Thymus (tissue), 11 donors: ENCODE data around the gene TMCO4. TPM values are rescaled to one million over a fixed set of nuclear protein-coding genes. Genes with fewer than 3 reads are reported as not detected.

Source experiments
- DNase-seq, 9 donors: peaks; one replicate each; pipeline ENCODE4 v3.0.0-alpha.2; 2013; ENCODE audit warnings: low spot score in 9 of 9, low read depth in 6 of 9, missing footprints in 1 of 9
- H3K27ac ChIP-seq, 2 donors: one replicate each; pipeline ENCODE4 v1.5.1; 2013; ENCODE audit warnings: control low read depth in 1 of 2, low read depth in 1 of 2, low read length in 1 of 2, mild to moderate bottlenecking in 1 of 2, moderate library complexity in 1 of 2
- H3K27me3 ChIP-seq, 2 donors: one replicate each; pipeline ENCODE4 v1.5.1; 2013; ENCODE audit warnings: low read length in 1 of 2; ENCODE audit not compliant: control insufficient read depth in 2 of 2, insufficient read depth in 1 of 2
- H3K36me3 ChIP-seq, 2 donors: one replicate each; pipeline ENCODE4 v1.5.1; 2013; ENCODE audit warnings: low read length in 1 of 2, mild to moderate bottlenecking in 1 of 2, moderate library complexity in 1 of 2; ENCODE audit not compliant: control insufficient read depth in 2 of 2, insufficient read depth in 2 of 2
- H3K4me1 ChIP-seq, 2 donors: one replicate each; pipeline ENCODE4 v1.5.1; 2013; ENCODE audit warnings: low read length in 2 of 2; ENCODE audit not compliant: control insufficient read depth in 2 of 2, insufficient read depth in 2 of 2
- H3K4me3 ChIP-seq, 2 donors: one replicate each; pipeline ENCODE4 v1.5.1; 2013; ENCODE audit warnings: low read length in 2 of 2, control low read depth in 1 of 2, mild to moderate bottlenecking in 1 of 2
- H3K9me3 ChIP-seq, 2 donors: one replicate each; pipeline ENCODE4 v1.5.1; 2013; ENCODE audit warnings: low read length in 1 of 2, mild to moderate bottlenecking in 1 of 2; ENCODE audit not compliant: control insufficient read depth in 2 of 2, insufficient read depth in 1 of 2
- WGBS: extraction: QIAGEN DNeasy Blood & Tissue Kit; methylation state at CpG from one replicate; pipeline ENCODE4 v1.1.7; 2013; 5-methylcytosine and 5-hydroxymethylcytosine counted together
- polyA plus RNA-seq: library from polyadenylated mRNA; stranded (reverse); fragments of 200-250 nt; gene quantifications from one replicate; pipeline ENCODE4 v1.2.3, GENCODE V29; 2013
- total RNA-seq: library from RNA; stranded (reverse); fragments of 120-200 nt; gene quantifications from one replicate; pipeline ENCODE4 v1.2.4, GENCODE V29; 2013
- donor health status: healthy.

TMCO4 gene
- total and polyA plus RNA-seq, 2 donors, result 6.0 to 11.5 TPM

GRCh38 chr1:19670787-19671186 lies 128.9 kb downstream of the TMCO4 start:
- H3K36me3 ChIP-seq, result no peaks in the 10 kb centered on the region
- H3K27ac ChIP-seq, result no peak overlapping the region
- peaks cover 14 to 54% of the 10 kb centered on the region in 2 donors for H3K27me3 ChIP-seq
- no peak overlapping the region for H3K4me3 ChIP-seq
- no peaks in the 10 kb centered on the region for H3K9me3 ChIP-seq
- 87% methylated on average over 4 of the region's 4 CpGs for WGBS
- H3K4me1 ChIP-seq, result no peaks in the 10 kb centered on the region
- no peak for DNase-seq

DNA sequence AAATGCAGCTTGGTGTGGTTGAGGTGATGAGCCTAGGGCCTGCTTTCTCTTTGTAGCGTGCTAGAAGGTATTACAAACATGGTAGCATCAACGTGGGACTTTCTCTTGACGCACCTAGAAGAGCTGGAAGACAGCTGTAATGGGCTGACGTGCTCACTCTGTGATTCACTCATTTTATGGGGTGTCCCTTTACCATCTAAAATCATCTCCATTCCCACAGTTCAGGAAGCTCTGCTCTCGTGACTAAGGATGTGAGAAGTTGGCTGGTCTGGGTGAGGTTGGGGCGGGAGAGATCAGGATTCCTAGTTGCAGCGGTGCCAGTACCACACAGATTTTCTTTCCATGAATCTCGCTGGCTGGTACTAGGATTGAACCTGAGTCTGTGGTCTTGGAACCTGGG lies 130.8 kb downstream of the TMCO4 start:
- 87% methylated on average over 8 of the region's 8 CpGs for WGBS
- H3K4me3 ChIP-seq, result no peak overlapping the region
- no peaks in the 10 kb centered on the region for H3K4me1 ChIP-seq
- no peaks in the 10 kb centered on the region for H3K9me3 ChIP-seq
- no peak overlapping the region for H3K27ac ChIP-seq
- no peak for DNase-seq
- no peaks in the 10 kb centered on the region for H3K36me3 ChIP-seq
- H3K27me3 ChIP-seq, result peaks cover 33 to 70% of the 10 kb centered on the region in 2 donors

DNA sequence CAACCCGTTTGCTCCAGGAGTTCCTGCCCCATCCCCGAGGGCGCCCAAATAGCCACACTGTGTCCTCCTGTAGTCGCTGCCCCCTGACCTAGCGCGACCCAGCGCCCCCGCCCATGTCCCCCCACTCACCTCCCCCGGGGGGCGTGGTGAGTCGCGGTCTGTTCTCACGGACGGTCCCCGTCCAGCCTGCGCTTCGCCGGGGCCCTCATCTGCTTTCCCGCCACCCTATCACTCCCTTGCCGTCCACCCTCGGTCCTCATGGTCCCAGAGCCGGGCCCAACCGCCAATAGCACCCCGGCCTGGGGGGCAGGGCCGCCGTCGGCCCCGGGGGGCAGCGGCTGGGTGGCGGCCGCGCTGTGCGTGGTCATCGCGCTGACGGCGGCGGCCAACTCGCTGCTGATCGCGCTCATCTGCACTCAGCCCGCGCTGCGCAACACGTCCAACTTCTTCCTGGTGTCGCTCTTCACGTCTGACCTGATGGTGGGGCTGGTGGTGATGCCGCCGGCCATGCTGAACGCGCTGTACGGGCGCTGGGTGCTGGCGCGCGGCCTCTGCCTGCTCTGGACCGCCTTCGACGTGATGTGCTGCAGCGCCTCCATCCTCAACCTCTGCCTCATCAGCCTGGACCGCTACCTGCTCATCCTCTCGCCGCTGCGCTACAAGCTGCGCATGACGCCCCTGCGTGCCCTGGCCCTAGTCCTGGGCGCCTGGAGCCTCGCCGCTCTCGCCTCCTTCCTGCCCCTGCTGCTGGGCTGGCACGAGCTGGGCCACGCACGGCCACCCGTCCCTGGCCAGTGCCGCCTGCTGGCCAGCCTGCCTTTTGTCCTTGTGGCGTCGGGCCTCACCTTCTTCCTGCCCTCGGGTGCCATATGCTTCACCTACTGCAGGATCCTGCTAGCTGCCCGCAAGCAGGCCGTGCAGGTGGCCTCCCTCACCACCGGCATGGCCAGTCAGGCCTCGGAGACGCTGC lies 133.9 kb downstream of the TMCO4 start:
- 21% methylated on average over 84 of the region's 84 CpGs for WGBS
- DNase-seq, result no peak
- H3K27me3 ChIP-seq, result peaks cover 45 to 79% of the 10 kb centered on the region in 2 donors
- no peaks in the 10 kb centered on the region for H3K9me3 ChIP-seq
- no peak overlapping the region for H3K27ac ChIP-seq
- no peak overlapping the region for H3K4me3 ChIP-seq
- no peaks in the 10 kb centered on the region for H3K36me3 ChIP-seq
- H3K4me1 ChIP-seq, result no peaks in the 10 kb centered on the region

- peak overlapping the region in 1 of 2 donors; percentile 22 for H3K4me3 ChIP-seq
- 3% methylated on average over 23 of the region's 23 CpGs for WGBS
- H3K4me1 ChIP-seq, result no peaks in the 10 kb centered on the region
- H3K27ac ChIP-seq, result no peak overlapping the region
- peaks cover 45 to 85% of the 10 kb centered on the region in 2 donors for H3K27me3 ChIP-seq
- no peaks in the 10 kb centered on the region for H3K36me3 ChIP-seq
- H3K9me3 ChIP-seq, result no peaks in the 10 kb centered on the region
- no peak for DNase-seq
Observed at GRCh38 chr1:19665186-19665495, 134.6 kb downstream of the TMCO4 start.

GRCh38 chr1:19664453-19665185 lies 135.1 kb downstream of the TMCO4 start, which contains the start of gene HTR6:
HTR6 (plus strand) TSS chr1:19664875; CDS start chr1:19665754, 879 bp downstream.
- 4% methylated on average over 75 of the region's 80 CpGs for WGBS
- H3K4me1 ChIP-seq, result peaks cover 0 to 1% of the 10 kb centered on the region in 2 donors
- no peaks in the 10 kb centered on the region for H3K9me3 ChIP-seq
- no peak for DNase-seq
- peaks cover 45 to 84% of the 10 kb centered on the region in 2 donors for H3K27me3 ChIP-seq
- H3K4me3 ChIP-seq, result peak within 1 kb of the TSS in 1 of 2 donors; percentile 22
- no peak within 1 kb of the TSS for H3K27ac ChIP-seq
- H3K36me3 ChIP-seq, result no peaks in the 10 kb centered on the region

GRCh38 chr1:19662313-19662712 lies 137.4 kb downstream of the TMCO4 start:
- H3K4me3 ChIP-seq, result no peak overlapping the region
- H3K4me1 ChIP-seq, result peaks cover 0 to 3% of the 10 kb centered on the region in 2 donors
- 78% methylated on average over 3 of the region's 3 CpGs for WGBS
- H3K9me3 ChIP-seq, result no peaks in the 10 kb centered on the region
- H3K36me3 ChIP-seq, result no peaks in the 10 kb centered on the region
- no peak overlapping the region for H3K27ac ChIP-seq
- DNase-seq, result no peak
- H3K27me3 ChIP-seq, result peaks cover 43 to 62% of the 10 kb centered on the region in 2 donors

DNA sequence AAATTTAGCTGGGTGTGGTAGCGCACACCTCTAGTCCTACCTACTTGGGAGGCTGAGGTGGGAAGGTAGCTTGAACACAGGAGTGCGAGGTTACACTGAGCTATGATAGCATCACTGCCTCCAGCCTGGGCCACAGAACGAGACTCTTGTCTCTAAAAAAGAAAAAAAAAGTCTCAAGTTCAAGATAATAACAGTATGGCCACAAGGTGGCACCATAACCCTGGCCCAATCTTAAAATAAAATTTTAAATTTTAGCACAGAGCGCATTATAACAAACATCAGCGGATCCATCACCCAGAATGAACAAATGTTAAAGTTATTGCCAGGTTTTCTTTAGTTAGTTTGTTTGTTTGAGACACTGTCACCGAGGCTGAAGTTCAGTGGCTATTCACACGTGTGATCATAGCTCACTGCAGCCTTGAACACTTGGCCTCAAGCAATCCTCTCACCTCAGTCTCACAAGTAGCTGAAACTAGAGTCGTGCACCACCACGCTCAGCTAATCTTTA lies 137.9 kb downstream of the TMCO4 start:
- Histone ChIP-seq H3K4me3 (no peak overlapping the region), H3K9me3 (no peaks in the 10 kb centered on the region), H3K27ac (no peak overlapping the region), H3K27me3 (peaks cover 41 to 57% of the 10 kb centered on the region in 2 donors), H3K4me1 (peaks cover 0 to 3% of the 10 kb centered on the region in 2 donors), H3K36me3 (no peaks in the 10 kb centered on the region)
- peak in 5 of 9 donors; percentile 21 to 64 (median 50) for DNase-seq
- WGBS, result 22% methylated on average over 9 of the region's 9 CpGs

DNA sequence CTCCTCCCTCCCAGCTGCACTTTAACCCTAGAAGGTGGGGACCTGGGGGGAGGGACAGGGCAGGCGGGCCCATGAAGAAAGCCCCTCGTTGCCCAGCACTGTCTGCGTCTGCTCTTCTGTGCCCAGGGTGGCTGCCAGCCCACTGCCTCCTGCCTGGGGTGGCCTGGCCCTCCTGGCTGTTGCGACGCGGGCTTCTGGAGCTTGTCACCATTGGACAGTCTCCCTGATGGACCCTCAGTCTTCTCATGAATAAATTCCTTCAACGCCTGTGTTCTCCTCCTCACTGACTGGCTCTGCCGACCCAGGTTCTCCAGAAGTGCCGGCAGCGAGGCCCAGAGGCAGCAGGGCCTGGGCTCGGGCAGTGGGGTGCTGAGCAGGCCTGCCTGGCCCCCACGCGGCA lies 141.5 kb downstream of the TMCO4 start:
- Histone ChIP-seq H3K9me3 (peaks cover 0 to 1% of the 10 kb centered on the region in 2 donors), H3K27ac (no peak overlapping the region)
- DNase-seq, result no peak

GRCh38 chr1:19657511-19657910 lies 142.2 kb downstream of the TMCO4 start:
- Histone ChIP-seq H3K4me3 (no peak overlapping the region), H3K4me1 (peaks cover 0 to 3% of the 10 kb centered on the region in 2 donors), H3K27ac (no peak overlapping the region), H3K9me3 (peaks cover 0 to 1% of the 10 kb centered on the region in 2 donors), H3K36me3 (no peaks in the 10 kb centered on the region), H3K27me3 (peaks cover 3 to 20% of the 10 kb centered on the region in 2 donors)
- DNase-seq, result no peak
- 97% methylated on average over 10 of the region's 10 CpGs for WGBS

More for the DNA sequence above, 141.5 kb downstream of the TMCO4 start:
- Histone ChIP-seq H3K27me3 (peaks cover 9 to 26% of the 10 kb centered on the region in 2 donors), H3K4me3 (no peak overlapping the region), H3K4me1 (peaks cover 0 to 3% of the 10 kb centered on the region in 2 donors), H3K36me3 (no peaks in the 10 kb centered on the region)
- WGBS, result 97% methylated on average over 13 of the region's 13 CpGs
